NCI-H774 (cell line): ENCODE data around the gene NTM.

Experiments used
- DNase-seq: peaks from one replicate; lab custom pipeline; 2025; lab: John Stamatoyannopoulos, UW

The NTM gene

GRCh38 chr11:131917634-131918384 is 547.4 kb downstream of the NTM start:
- no peak for DNase-seq

GRCh38 chr11:131918663-131919062 is 548.2 kb downstream of the NTM start:
- no peak for DNase-seq

GRCh38 chr11:131922220-131922619 is 551.8 kb downstream of the NTM start:
- no peak for DNase-seq

GRCh38 chr11:131923309-131923708 is 552.9 kb downstream of the NTM start:
- no peak for DNase-seq

GRCh38 chr11:131924001-131924400 is 553.6 kb downstream of the NTM start:
- no peak for DNase-seq

GRCh38 chr11:131924457-131925201 is 554.2 kb downstream of the NTM start:
- DNase-seq, result no peak

GRCh38 chr11:131925829-131926228 is 555.4 kb downstream of the NTM start:
- no peak for DNase-seq

GRCh38 chr11:131928992-131929391 is 558.6 kb downstream of the NTM start:
- no peak for DNase-seq

GRCh38 chr11:131932584-131933325 is 562.3 kb downstream of the NTM start:
- DNase-seq, result peak; percentile 69

GRCh38 chr11:131934006-131934405 is 563.6 kb downstream of the NTM start:
- no peak for DNase-seq

- no peak for DNase-seq
Observed at GRCh38 chr11:131938351-131938751, 567.9 kb downstream of the NTM start.

- DNase-seq, result no peak
Observed at GRCh38 chr11:131940126-131940525, 569.7 kb downstream of the NTM start.

GRCh38 chr11:131942878-131943277 is 572.5 kb downstream of the NTM start:
- no peak for DNase-seq

GRCh38 chr11:131943295-131943694 is 572.9 kb downstream of the NTM start:
- peak; percentile 35 for DNase-seq

- no peak for DNase-seq
Observed at GRCh38 chr11:131944736-131945135, 574.3 kb downstream of the NTM start.

- no peak for DNase-seq
Observed at GRCh38 chr11:131945706-131946105, 575.3 kb downstream of the NTM start.

GRCh38 chr11:131947511-131947910 is 577.1 kb downstream of the NTM start:
- no peak for DNase-seq

GRCh38 chr11:131951121-131951520 is 580.7 kb downstream of the NTM start:
- DNase-seq, result no peak

GRCh38 chr11:131954146-131954545 is 583.7 kb downstream of the NTM start:
- no peak for DNase-seq

- no peak for DNase-seq
Observed at GRCh38 chr11:131955904-131956303, 585.5 kb downstream of the NTM start.

- no peak for DNase-seq
Observed at GRCh38 chr11:131957201-131957600, 586.8 kb downstream of the NTM start.

- no peak for DNase-seq
Observed at GRCh38 chr11:131957875-131958274, 587.5 kb downstream of the NTM start.

GRCh38 chr11:131962818-131963217 is 592.4 kb downstream of the NTM start:
- DNase-seq, result no peak
